ENCODE measurements around the gene ARHGAP6. TPM values are rescaled to one million over a fixed set of nuclear protein-coding genes. Genes with fewer than 3 reads are reported as not detected.
"Not testable (repeated sequence)": the region's sequence is repeated elsewhere in the genome, so short reads cannot be mapped to it uniquely, and the experiment has no call there.

Gene ARHGAP6
- total RNA-seq, 4 donors from 2014 or later, result 49.2 to 63.8 (median 51.5) TPM

GRCh38 chrX:11124112-11124511 is 541.6 kb downstream of the ARHGAP6 start:
- intact Hi-C loops (cut with DNase I), result no loop called here
- H3K4me1 ChIP-seq, result no peaks in the 10 kb centered on the region
- H3K27ac ChIP-seq, result no peak overlapping the region
- no peaks in the 10 kb centered on the region for H3K9me3 ChIP-seq
- H3K36me3 ChIP-seq, result peaks cover 0 to 3% of the 10 kb centered on the region in 2 donors
- no peak for TF ChIP-seq POLR2A (IDR thresholded peaks at IDR 0.05)
- TF ChIP-seq, protein P1, sequence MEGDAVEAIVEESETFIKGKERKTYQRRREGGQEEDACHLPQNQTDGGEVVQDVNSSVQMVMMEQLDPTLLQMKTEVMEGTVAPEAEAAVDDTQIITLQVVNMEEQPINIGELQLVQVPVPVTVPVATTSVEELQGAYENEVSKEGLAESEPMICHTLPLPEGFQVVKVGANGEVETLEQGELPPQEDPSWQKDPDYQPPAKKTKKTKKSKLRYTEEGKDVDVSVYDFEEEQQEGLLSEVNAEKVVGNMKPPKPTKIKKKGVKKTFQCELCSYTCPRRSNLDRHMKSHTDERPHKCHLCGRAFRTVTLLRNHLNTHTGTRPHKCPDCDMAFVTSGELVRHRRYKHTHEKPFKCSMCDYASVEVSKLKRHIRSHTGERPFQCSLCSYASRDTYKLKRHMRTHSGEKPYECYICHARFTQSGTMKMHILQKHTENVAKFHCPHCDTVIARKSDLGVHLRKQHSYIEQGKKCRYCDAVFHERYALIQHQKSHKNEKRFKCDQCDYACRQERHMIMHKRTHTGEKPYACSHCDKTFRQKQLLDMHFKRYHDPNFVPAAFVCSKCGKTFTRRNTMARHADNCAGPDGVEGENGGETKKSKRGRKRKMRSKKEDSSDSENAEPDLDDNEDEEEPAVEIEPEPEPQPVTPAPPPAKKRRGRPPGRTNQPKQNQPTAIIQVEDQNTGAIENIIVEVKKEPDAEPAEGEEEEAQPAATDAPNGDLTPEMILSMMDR (IDR thresholded peaks at IDR 0.05), result no peak
- no peaks in the 10 kb centered on the region for H3K27me3 ChIP-seq
- DNase-seq, result no peak
- 60 to 69% methylated on average over 2 of the region's 2 CpGs for WGBS, 2 donors
- no peak overlapping the region for H3K4me3 ChIP-seq (replicated peaks in 1 of 3)

- H3K4me1 ChIP-seq; H3K4me3 ChIP-seq (replicated peaks in 1 of 3); intact Hi-C loops (cut with DNase I); DNase-seq; H3K9me3 ChIP-seq; H3K27me3 ChIP-seq; H3K27ac ChIP-seq: not testable (repeated sequence)
- 86 to 96% methylated on average over 6 of the region's 6 CpGs for WGBS, 2 donors
- peaks cover 2 to 14% of the 10 kb centered on the region in 2 donors for H3K36me3 ChIP-seq
Measured at GRCh38 chrX:11123087-11123486, 542.6 kb downstream of the ARHGAP6 start.

DNA sequence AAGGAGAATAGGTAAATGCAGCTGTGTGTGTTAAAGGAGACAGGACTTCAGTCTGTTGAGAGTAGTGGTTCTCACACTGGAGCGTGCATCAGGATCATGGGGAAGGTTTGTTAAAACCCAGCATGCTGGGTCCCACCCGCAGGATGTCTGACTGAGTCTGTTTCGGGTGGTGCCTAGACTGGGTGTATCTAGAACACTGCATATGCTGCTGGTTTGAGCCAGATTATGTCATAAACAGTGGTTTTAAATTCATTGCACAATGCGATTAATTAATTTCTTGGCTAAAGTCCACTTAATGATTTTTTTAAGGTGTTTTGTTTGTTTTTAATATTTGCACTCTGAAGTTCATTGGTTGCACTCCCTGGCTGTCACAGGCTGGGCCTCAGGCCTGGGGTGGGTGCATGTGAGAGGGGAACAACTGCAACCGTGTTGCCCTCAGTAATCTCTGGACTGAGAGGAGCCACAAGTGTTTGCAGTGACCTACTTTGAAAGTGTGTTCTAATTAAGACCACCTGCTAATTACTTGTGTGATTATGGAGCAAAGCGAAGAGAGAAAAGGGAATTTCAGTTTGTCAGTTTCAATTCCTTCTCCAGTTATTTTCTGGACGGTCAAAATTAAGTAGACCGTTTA is 546.3 kb downstream of the ARHGAP6 start:
- Histone ChIP-seq H3K27me3 (no peaks in the 10 kb centered on the region), H3K9me3 (no peaks in the 10 kb centered on the region), H3K36me3 (peaks cover 19 to 36% of the 10 kb centered on the region in 2 donors), H3K4me3 (replicated peaks in 1 of 3) (no peak overlapping the region), H3K27ac (no peak overlapping the region), H3K4me1 (no peaks in the 10 kb centered on the region)
- no peak for DNase-seq
- TF ChIP-seq, protein P1 (IDR thresholded peaks at IDR 0.05), result no peak
- TF ChIP-seq POLR2A (IDR thresholded peaks at IDR 0.05), result no peak
- intact Hi-C loops (cut with DNase I), result no loop called here
- 84 to 89% methylated on average over 8 of the region's 8 CpGs for WGBS, 2 donors

DNA sequence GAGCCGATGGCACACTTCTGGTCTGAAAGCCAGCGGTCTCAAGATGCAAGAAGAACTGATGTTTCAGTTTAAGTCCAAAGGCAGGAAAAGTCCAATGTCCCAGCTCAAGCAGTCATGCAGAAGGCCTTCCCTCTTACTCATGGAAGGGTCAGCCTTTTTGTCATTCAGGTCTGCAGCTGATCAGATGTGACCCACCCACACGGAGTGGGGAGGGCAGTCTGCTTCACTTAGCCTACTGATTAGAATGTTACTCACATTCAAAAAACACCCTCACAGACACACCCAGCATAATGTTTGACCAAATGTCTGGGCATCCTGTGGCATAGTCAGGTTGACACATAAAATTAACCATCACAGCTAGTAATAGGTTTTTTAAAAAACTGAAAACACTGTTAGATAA is 548.0 kb downstream of the ARHGAP6 start:
- H3K27ac ChIP-seq, result no peak overlapping the region
- intact Hi-C loops (cut with DNase I), result no loop called here
- H3K9me3 ChIP-seq, result no peaks in the 10 kb centered on the region
- H3K4me3 ChIP-seq (replicated peaks in 1 of 3), result no peak overlapping the region
- no peak for DNase-seq
- peaks cover 19 to 36% of the 10 kb centered on the region in 2 donors for H3K36me3 ChIP-seq
- no peak for TF ChIP-seq POLR2A (IDR thresholded peaks at IDR 0.05)
- TF ChIP-seq, protein P1 (IDR thresholded peaks at IDR 0.05), result no peak
- WGBS, 2 donors, result 92 to 100% methylated on average over 3 of the region's 3 CpGs
- H3K27me3 ChIP-seq, result no peaks in the 10 kb centered on the region
- H3K4me1 ChIP-seq, result peaks cover 0 to 1% of the 10 kb centered on the region in 2 donors

DNA sequence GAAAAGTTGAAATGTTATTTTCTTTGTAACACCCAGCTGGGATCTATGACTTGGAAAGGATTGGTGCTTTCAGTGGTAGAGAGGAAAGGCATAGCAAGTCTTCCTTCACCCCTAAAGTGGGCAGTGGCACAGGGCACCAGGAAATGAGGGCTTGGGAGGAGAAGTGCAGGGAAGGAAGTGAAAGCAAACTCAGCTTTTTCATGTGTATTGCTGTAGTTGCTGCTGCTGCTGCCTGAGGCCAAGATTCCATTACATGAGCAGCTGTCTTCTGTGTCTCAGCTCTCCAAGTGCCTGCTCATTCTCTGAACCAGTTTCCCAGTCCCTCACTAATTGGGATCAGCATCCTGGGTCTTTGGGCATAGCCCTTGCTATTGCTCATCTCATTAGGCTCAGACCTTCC is 552.0 kb downstream of the ARHGAP6 start:
- Histone ChIP-seq H3K4me1 (peaks cover 0 to 5% of the 10 kb centered on the region in 2 donors), H3K36me3 (peaks cover 19 to 29% of the 10 kb centered on the region in 2 donors), H3K9me3 (no peaks in the 10 kb centered on the region), H3K27ac (peak overlapping the region in 1 of 3 donors; percentile 0), H3K4me3 (replicated peaks in 1 of 3) (no peak overlapping the region), H3K27me3 (no peaks in the 10 kb centered on the region)
- TF ChIP-seq, protein P1 (IDR thresholded peaks at IDR 0.05), result no peak
- no peak for TF ChIP-seq POLR2A (IDR thresholded peaks at IDR 0.05)
- intact Hi-C loops (cut with DNase I), result no loop called here
- no peak for DNase-seq

Measured in thyroid gland (tissue), 4 donors.